Suprapubic skin (tissue), 4 donors: ENCODE results near the gene RAI2.

Source experiments
- CTCF ChIP-seq, 2 donors: fragments of 200-600 bp in 1 of 2; fragments of 450-650 bp in 1 of 2; sonication (generic) in 1 of 2; IDR thresholded peaks; one replicate each; pipeline ENCODE4 v1.5.1; 2016 to 2019; ENCODE audit warnings: antibody characterized with exemption in 2 of 2, mild to moderate bottlenecking in 1 of 2, moderate library complexity in 1 of 2
- POLR2A ChIP-seq, 2 donors: fragments of 450-650 bp; IDR thresholded peaks; one replicate each; pipeline ENCODE4 v1.6.1; 2017; ENCODE audit warnings: antibody characterized with exemption in 2 of 2, mild to moderate bottlenecking in 2 of 2, moderate library complexity in 2 of 2
- POLR2AphosphoS5 ChIP-seq, 3 donors: sonication (generic); formaldehyde crosslinking; IDR thresholded peaks; one replicate each; pipeline ENCODE4 v1.6.1; 2017; ENCODE audit warnings: antibody characterized with exemption in 3 of 3

- TF ChIP-seq POLR2AphosphoS5 (IDR thresholded peaks at IDR 0.05) (no peak), CTCF (IDR thresholded peaks at IDR 0.05) (no peak), POLR2A (IDR thresholded peaks at IDR 0.05) (no peak)
These were observed 29.8 kb downstream of the RAI2 start for GRCh38 chrX:17831255-17831654.
